GM20431 (cell line): Measurements from ENCODE around the gene NPAS1.

Experiments
- in situ Hi-C: fragments of 300-500 bp; cut with MseI, MboI; formaldehyde crosslinking; loops from one replicate; pipeline ENCODE4 v1.15.0; 2020; ENCODE audit warnings: low sequenced_read_pairs; ENCODE audit not compliant: unreplicated experiment

The NPAS1 gene, protein sequence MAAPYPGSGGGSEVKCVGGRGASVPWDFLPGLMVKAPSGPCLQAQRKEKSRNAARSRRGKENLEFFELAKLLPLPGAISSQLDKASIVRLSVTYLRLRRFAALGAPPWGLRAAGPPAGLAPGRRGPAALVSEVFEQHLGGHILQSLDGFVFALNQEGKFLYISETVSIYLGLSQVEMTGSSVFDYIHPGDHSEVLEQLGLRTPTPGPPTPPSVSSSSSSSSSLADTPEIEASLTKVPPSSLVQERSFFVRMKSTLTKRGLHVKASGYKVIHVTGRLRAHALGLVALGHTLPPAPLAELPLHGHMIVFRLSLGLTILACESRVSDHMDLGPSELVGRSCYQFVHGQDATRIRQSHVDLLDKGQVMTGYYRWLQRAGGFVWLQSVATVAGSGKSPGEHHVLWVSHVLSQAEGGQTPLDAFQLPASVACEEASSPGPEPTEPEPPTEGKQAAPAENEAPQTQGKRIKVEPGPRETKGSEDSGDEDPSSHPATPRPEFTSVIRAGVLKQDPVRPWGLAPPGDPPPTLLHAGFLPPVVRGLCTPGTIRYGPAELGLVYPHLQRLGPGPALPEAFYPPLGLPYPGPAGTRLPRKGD

DNA sequence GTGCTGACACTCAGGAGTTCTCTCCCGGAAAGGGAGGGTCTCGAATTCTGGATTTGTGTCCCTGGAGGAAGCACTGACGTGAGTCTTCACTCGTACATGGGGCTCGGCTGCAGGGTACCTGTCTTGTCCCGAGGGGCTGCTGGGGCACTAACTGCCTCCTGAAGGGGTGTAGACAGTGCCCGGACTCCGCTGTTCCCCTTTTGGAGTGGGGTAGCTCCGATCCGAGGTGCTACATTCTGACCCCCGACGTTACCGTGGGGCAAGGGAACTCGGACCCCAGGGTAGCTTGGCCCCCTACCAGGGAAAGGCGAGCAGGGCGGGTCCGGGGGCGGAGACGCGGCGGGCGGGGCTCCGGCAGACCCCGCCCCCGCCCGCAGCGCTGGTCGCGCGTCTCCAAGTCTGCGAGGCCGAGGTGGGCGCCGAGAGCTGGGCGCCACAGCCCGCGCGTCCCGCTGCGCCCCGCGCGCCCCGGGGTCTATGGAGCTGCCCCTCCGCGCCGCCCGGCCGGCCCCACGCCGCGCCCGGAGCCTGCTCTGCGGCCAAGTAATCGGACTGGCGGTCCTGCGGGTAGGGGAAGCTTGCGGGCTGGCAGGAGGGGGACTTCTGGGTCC is at the start of gene NPAS1:
NPAS1 (plus strand) TSS at position 407 of the 611 bp plus-strand sequence. CDS start 1,211 bp downstream, outside the sequence.
- in situ Hi-C loops, result loop anchor here (10.0 kb wide), 1 partner anchor 105 kb away; no protein-coding TSS in a partner anchor

DNA sequence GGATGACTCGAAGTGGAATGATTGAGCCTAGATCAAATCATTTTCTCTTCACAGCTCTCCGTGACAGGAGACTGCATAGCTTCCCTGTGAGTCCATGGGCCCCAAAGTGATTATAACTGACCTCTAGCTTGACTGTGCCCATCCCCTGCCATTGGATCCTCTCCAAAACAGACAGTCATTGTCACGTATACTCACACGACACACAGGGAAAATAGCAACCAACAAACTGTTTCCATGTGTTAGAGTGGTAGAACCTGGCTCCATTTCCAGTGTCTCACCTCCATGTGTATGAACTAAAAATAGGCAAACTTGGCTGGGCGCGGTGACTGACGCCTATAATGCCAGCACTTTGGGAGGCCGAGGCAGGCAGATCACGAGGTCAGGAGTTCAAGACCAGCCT is 48.8 kb upstream of the NPAS1 start:
- in situ Hi-C loops, result no loop called here

DNA sequence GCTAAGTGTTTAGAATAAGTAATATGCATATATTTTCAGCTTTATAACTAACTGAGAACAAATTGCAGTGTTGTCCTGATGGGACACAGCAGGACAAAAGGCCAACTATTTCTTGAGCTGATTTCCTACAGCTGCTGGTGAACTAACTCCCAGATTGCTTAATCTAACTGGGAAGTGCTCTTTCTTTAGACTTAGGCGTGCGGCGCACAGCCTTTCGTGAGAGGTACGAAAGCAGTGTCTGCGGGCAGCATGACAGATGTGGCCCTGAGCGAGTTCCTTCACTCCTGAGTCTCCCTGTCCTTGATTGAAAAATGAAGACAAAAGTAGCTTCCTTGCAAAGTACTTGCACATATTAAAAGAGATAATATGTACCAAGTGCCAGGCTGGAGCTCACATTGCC is 47.3 kb upstream of the NPAS1 start:
- in situ Hi-C loops, result no loop called here

DNA sequence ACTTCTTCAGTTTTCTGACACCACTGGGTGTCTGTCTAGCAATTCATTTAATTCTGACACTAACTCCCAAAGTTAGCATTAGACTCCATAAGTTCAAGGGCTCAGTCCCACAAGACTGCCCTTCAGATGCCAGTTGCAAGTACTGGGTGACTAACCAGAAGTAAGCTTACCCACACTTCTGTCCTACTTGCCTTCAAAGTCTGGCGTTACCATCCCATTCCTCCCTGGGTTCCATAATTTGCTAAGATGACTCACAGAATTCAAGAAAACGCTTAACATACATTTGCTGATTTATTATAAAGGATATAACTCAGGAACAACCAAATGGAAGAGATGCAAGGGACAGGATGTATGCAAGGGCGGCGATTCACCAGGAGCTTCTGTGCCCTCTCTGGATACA is 45.5 kb upstream of the NPAS1 start:
- in situ Hi-C loops, result no loop called here

DNA sequence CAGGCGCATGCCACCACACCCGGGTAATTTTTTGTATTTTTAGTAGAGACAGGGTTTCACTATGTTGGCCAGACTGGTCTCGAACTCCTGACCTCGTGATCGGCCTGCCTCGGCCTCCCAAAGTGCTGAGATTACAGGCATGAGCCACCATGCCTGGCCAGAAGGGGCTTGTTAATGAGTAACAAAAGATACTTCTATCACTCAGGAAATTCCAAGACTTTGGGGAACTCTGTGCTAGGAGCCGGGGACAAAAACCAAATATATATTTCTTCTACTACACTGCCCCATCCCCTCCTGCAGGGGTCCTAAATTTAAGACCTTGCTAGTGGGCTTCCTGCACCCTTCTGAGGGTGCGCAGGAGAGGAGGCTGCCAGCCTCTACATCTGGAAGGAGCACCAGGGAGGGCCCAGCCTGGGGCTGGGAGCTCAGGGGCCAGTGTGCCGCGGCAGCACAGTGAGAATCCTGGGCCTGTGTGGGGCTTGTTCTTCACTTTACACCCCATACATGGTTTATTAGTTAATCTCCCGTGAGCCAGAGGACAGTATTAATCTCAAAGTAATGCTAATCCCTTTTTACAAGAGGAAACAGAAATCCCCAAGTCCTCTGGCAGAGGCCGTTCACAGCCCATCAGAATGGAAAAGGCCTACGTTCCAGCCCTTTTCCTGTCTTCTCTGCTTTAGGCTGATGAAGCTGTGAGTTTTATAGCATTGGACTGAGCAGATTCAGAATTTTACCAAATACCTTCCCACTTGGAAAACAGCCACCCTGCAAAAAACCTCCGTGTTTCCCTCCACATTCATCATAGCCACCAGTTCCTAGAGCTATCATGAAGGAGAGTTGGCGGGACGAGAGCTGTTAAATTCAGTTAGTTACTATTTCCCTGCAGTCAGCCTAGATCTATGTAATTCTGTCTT is 44.4 kb upstream of the NPAS1 start:
- in situ Hi-C loops, result no loop called here

DNA sequence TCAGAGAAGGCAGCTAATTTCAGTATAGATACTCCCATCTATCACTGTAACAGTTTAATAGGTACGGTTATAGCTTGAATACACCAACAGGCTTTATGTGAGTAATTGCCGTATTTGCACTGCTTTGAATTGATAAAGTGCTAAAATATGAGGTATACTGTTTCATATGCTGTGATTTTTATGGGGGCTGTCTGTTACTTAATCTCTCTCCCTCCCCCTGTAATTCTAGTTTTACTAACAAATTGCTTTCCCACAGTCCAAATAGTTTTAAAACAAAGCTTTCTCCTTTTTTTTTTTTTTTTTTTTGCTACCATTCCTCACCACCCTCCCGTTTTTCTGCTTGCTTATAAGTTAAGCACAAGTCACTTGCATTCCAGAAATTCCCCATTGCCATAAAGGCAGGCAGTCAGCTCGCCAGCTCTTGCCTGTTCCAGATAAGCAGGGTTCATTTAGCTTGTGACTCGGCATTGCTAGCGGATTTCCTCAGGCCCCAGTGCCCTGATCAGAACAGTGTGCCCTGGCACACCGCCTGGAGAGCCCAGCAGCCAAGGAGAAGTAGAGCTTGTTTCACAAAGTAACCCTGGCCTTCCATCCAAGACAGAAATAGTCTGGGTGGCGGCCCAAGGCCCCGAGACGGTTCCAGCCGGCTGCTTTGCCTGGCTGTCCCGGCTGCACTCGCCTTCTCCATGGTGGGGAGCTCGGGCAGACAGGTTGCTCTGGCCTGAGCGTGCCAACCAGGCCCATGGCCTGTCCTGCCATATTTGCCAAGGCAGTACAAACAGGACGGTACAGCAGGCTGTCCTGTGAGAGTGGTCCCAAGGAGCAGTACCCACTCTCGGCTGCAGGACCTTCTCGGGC is 43.5 kb upstream of the NPAS1 start:
- in situ Hi-C loops, result no loop called here

DNA sequence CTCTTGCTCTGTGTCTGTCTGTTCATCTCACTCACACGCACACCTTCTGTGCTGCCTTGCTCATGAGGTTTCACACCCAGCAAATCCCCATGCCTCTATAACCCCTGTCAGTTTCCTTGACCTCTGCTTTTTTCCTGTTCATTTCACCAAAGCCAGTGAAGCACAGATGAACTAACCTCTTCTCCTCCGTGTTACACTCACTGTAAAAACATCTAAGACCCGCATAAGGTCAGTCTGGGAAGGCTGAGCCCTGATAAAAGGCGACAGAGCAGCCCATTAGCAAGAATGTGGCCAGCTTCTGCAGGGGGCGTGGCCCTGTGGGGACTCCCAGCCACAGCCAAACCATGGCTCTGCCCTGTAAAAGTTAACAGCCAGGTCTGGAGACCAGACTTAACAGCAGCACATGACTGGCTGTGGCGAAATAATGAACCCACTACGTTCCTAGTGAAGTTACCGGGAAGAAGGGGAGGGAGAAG is 42.8 kb upstream of the NPAS1 start:
- in situ Hi-C loops, result no loop called here

DNA sequence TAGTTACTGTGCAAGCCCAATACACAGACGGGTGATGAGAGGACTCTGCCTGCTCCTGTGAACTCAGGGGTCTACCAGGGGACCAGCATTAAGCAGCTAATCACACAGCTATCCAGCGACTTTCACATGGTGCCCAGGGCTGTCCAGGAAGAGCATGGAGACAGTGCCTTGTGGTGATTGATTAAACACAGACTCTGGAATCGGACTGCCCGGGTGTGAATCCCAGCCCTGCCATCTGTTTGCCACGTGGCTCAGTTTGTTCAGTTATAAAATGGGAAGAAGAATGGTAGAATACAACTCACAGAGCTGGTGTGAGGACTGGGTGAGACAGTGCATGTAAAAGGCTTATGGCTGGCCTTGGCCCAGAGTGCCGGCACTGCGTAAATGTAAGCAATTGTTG is 42.1 kb upstream of the NPAS1 start:
- in situ Hi-C loops, result no loop called here

DNA sequence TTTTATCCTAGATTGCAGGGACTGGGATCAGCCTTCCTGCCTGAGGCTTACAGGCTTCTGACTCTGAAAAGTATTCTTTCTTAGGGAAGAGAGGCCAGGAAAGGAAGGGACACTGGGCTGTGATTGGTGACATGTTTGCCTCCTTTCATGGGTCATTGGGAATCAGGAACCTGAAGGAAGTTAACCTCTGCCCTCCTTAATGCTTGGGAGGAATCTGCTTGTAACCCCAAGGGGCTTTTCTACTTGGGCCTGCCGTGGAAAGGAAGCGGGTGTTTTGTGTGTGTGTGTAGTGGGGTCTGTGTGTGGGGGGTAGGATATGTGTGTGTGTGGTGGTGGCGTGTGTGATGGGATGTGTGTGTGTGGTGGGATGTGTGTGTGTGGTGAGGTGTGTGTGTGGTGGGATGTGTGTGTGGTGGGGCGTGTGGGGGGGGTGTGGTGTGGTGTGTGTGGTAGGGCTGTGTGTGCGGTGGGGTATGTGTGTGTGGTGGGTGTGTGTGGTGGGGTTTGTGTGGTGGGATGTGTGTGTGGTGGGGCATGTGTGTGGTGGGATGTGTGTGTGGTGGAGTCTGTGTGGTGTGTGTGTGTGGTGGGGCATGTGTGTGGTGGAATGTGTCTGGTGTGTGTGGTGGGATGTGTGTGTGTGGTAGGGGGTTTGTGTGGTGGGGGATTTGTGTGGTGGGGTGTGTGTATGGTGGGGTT is 41.3 kb upstream of the NPAS1 start:
- in situ Hi-C loops, result no loop called here

DNA sequence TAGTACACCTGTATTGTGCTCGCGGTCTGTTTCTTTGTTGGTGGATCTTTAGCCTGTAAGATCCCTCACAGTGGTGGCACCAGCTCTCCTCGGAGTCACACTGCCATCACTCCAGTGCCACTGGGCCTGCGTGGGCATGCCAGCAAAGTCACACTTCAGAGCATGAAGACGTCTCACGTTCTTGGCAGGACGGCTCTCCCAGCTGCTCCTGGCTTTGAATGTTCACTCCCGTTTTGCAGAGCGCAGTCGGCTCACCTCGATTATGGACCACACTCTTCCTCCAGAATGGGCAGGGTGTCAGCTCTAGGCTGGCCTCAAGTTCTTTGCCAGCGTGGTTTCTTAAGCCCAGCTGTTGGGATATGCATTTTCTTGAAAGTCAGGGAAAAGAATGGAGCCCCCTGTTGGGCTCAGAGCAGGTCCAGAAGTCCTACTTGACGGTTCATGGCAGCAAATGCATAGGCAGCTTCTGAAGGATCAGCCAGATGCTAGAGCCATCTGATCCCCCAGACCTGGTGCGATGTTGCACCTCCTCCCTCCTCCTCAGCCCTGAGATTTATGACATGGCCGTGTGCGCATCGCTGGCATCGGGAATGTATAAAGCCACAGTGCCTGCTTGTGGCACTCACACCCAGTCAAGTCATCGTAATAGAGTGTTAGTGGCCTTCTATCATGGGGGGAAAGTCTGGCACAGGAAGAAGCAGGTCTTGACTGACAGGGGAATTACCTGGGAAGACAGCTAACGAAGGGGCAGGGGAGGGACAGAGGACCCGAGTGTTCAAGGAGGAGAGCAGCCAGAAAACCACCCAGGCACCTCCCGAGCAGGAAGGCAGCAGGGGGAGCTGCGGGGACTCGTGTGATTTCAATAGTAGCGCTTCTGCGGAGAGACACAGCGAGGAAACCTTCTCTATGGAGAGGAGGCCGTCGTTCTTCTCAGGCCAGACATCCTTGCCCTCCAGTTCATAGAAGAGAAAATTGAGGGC is 40.2 kb upstream of the NPAS1 start:
- in situ Hi-C loops, result no loop called here

DNA sequence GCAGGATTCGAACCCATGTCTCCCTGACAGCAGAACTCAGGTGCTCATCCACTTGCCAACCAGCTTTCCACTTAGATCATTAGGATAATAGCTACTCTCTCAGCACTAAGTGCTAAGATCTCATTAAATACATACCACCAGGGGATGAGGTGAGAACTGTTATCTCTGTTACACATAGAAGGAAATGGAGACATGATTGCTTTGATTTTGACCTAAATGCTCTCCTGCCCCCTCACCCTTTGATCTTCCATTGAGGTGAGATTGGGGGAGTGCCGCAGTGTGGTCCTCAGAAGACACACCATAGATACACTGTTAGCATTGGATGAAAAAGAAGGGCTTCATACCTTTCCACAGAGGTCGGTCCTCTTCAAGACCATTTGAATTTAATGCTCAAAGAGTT is 38.9 kb upstream of the NPAS1 start:
- in situ Hi-C loops, result no loop called here

DNA sequence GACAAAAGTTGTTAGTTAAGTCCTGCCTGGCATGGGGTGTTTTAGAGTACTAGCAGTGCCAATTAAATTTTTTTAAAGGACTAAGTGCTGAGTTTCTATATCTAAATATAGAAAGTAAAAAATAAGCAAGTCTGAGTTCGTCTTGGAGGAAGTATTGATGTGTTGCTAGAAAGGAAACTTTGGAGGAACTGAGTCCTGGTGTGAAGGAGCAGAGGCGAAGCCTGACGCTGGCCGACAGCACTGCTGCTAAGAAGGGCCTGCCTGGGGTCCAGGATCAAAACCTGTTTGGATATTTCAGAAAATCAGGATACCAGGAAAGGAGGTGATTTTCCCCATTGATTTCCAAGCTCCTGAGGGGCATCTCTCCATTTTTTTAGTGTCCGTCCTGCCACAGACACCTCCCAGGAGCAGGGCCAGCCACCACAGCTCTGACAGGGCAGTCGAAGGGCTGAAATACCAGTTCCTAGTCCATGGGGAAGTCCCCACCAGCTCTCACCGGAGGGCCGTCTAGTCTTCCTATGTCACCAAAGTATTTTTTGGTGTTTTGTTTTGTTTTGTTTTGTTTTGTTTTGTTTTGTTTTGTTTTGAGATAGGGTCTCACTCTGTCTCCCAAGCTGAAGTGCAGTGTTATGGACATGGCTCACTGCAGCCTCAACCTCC is 38.2 kb upstream of the NPAS1 start:
- in situ Hi-C loops, result no loop called here

DNA sequence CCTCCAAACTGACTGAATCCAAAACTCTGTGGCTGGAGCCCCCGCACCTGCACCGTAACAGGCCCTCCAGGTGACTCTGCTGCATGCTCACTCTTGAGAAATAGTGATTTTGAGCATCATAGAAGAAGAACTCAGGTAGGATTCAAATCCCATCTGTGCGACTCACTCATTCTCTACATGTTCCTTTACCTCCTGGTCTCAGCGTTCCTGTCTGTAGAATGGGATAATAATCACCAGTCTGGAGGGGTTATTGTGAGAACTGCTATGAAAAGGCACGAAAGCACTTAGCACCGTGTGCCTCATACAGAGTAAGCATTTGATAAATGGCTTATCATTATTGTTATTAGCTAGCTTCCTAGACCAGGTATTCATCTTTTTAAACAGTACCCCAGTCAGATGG is 36.5 kb upstream of the NPAS1 start:
- in situ Hi-C loops, result no loop called here

DNA sequence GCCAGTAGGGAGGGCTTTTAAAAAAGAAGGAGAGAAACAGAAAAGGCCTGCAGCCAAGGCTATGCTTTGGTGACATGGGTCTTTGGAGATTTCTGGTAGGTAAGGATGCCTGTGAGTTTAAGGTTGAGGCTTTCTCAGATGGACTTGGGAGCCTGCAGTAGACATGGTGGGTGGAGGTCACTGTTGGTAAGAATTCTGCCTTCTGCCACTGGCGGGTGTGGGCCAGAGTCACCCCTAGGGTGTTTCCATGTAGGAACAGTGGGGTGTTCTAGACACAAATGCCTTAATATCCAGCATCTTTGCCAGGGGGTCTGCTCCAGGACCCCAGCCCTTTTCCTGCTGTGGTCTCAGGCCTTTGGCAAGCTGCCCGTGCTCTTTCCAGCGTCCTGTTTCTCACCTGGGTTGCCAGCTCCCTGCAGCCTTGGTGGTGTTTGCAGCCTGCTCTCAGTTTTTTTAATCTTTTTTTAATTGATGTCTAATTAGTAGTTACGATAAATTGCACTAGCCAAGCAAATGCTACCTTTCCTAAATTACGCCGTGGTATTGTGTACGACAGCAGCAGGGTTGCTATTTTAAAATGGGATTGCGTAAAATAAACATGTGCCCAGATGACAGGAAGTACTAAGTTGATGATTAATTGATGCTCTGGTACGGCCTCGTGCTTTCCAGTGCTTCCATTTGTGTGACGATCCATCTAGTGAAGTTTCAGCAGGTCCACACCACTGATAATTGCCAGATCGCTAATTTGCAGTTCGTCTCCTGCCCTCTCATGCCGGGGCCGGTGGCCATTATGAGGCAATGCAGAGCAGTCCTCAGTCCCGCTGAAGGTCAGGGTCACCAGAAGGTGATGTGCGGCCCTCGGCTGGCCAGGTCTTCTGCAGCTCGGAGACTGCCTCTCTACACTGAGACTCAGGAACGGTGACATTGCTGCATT is 35.3 kb upstream of the NPAS1 start:
- in situ Hi-C loops, result no loop called here

DNA sequence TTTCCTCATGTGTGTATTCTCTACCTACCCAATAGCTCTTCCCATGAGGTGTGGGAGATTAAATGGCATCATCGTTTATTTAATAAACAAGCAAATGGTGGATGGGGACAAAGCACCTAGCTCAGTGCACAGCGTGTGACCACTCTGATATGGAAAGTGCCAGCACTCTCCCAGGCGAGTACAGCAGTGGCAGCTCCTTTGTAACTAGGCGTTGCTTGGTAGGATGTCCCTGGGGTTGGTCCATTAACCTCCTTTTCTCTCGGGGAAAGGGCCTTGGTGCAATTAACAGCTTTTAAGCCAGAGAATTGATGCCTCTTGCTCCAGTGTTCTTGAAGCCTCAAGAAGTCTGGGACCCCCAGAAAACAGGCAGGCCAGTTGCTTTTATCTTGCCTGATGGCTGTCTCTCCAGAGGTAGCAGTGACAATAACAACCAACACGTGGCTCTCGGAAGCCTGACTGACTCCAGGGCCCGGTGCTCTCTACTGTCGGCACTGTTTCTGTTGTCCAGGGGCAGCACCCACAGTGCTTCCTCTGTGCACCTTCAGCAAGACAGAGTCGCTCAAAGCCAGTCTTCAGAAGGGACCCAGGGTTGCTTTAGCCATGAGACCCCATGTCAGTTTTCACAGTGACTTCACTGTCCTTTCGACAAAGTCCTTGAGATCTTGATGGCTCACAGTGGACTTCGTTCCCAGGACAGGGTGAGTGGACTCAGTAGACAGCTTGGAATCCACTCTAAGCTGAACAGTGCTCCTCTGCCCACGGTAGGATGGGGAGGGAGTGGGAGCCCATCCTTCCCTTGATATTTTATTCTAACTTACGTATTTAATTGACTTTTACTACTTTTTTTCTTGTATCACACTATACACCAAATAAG is 33.9 kb upstream of the NPAS1 start:
- in situ Hi-C loops, result no loop called here
